GM12801 (cell line): ENCODE results near the gene NPFFR2.

ENCODE experiments used
- CTCF ChIP-seq: IDR thresholded peaks from one replicate; pipeline ENCODE4 v1.5.1; 2011; ENCODE audit warnings: control low read depth; ENCODE audit not compliant: insufficient read length; ENCODE audit errors: extremely low read depth

NPFFR2 gene

GRCh38 chr4:72169861-72170260 lies 138.1 kb downstream of the NPFFR2 start:
- TF ChIP-seq CTCF = no peak

GRCh38 chr4:72171761-72172160 lies 140.0 kb downstream of the NPFFR2 start:
- TF ChIP-seq CTCF = no peak

GRCh38 chr4:72179342-72179741 lies 147.5 kb downstream of the NPFFR2 start:
- no peak for TF ChIP-seq CTCF

GRCh38 chr4:72186714-72187113 lies 154.9 kb downstream of the NPFFR2 start:
- TF ChIP-seq CTCF = no peak

- TF ChIP-seq CTCF = no peak
Observed at GRCh38 chr4:72194046-72194445, 162.2 kb downstream of the NPFFR2 start.

- no peak for TF ChIP-seq CTCF
Observed at GRCh38 chr4:72194453-72194852, 162.7 kb downstream of the NPFFR2 start.
